K562 (cell line): ENCODE data around the gene ADD1. TPM values are rescaled to one million over a fixed set of nuclear protein-coding genes. Genes with fewer than 3 reads are reported as not detected.

Source experiments
- C11orf30 ChIP-seq: fragments of 450-650 bp; IDR thresholded peaks from 2 replicates; pipeline ENCODE4 v1.6.1; 2016; ENCODE audit warnings: low read depth, mild to moderate bottlenecking
- HDAC1 ChIP-seq, 2 experiments: fragments of 450-650 bp; IDR thresholded peaks; 2 replicates each; pipeline ENCODE4 v1.6.1; 2016 to 2017; ENCODE audit warnings: inconsistent platforms in 1 of 2, mild to moderate bottlenecking in 1 of 2, moderate library complexity in 1 of 2
- IFI16 ChIP-seq: fragments of 250-450 bp; sonication (Bioruptor Pico); IDR thresholded peaks from 2 replicates; pipeline ENCODE4 v2.1.2; 2022; ENCODE audit warnings: mild to moderate bottlenecking, inconsistent platforms
- KLF1 ChIP-seq: fragments of 450-650 bp; IDR thresholded peaks from 2 replicates; pipeline ENCODE4 v1.6.1; 2016; ENCODE audit warnings: missing genetic modification characterization, missing compliant biosample characterization
- MTF1 ChIP-seq: fragments of 250-450 bp; sonication (Bioruptor Pico); IDR thresholded peaks from 2 replicates; pipeline ENCODE4 v1.9.0; 2021; ENCODE audit warnings: moderate library complexity, mild to moderate bottlenecking, inconsistent platforms, borderline replicate concordance
- PHTF2 ChIP-seq: fragments of 250-450 bp; sonication (Bioruptor Pico); IDR thresholded peaks from 2 replicates; pipeline ENCODE4 v1.5.0; 2021; ENCODE audit warnings: mild to moderate bottlenecking
- POLR2H ChIP-seq: IDR thresholded peaks from 2 replicates; pipeline ENCODE4 v1.6.1; 2016; ENCODE audit warnings: missing genetic modification characterization, low read depth, mild to moderate bottlenecking, control low read depth, missing compliant biosample characterization, moderate library complexity
- SMARCA5 ChIP-seq: fragments of 450-650 bp; IDR thresholded peaks from 2 replicates; pipeline ENCODE4 v1.6.1; 2016
- ZNF609 ChIP-seq: sonication (generic); formaldehyde crosslinking; IDR thresholded peaks from 2 replicates; pipeline ENCODE4 v1.8.1; 2023; ENCODE audit warnings: missing genetic modification reagents, mild to moderate bottlenecking, borderline replicate concordance
- polyA plus RNA-seq, 8 experiments: library from polyadenylated mRNA; depleted of rRNA in 4 of 8; stranded (reverse) in 5 of 8; unstranded in 3 of 8; fragments of >200 nt; fragmentation: Nextera tagmentation in 2 of 8; fragmentation: Illumina TruSeq in 1 of 8; extraction: Ambion mirVana in 2 of 8; extraction: Trizol in 1 of 8; gene quantifications; 2 replicates each; pipeline versions ENCODE4 v1.2.1 to v1.2.3, GENCODE V29; 2011 to 2014; ENCODE audit warnings: inconsistent platforms in 1 of 8, missing spikeins in 1 of 8
- total RNA-seq, 7 experiments: library from RNA; depleted of rRNA in 6 of 7; stranded (reverse); fragments of >200 nt in 6 of 7; fragmentation: Illumina TruSeq in 2 of 7; extraction: Trizol in 2 of 7; gene quantifications; 2 replicates each; pipeline versions ENCODE4 v1.2.1 to v1.2.3, GENCODE V29; 2011 to 2021; ENCODE audit warnings: low replicate concordance in 1 of 7

The ADD1 gene
- total and polyA plus RNA-seq, 9 of the 15 experiments (the other 6 are each of a cell fraction or from before 2014, with no cell fraction given), result 17.5 to 153 (median 74.0) TPM

- TF ChIP-seq PHTF2 (CRISPR knock-in tag) (no peak), IFI16 (CRISPR knock-in tag) (no peak), KLF1 (tag) (no peak), MTF1 (CRISPR knock-in tag) (no peak), C11orf30 (no peak), ZNF609 (CRISPR knock-in tag) (no peak), SMARCA5 (no peak), POLR2H (tag) (no peak), HDAC1 (IDR thresholded peaks at IDR 0.05) (no peak)
- TF ChIP-seq, all 486 proteins: peak for 8
These were observed 87.3 kb downstream of the ADD1 start (continued) for GRCh38 chr4:2930758-2931511.
